GM19099 (cell line): ENCODE data around the gene ELF1.

Experiments used
- POLR2A ChIP-seq: IDR thresholded peaks from 3 replicates; pipeline ENCODE4 v1.6.1; 2011; ENCODE audit warnings: low read depth; ENCODE audit not compliant: insufficient read length; ENCODE audit errors: extremely low read depth

Gene ELF1

GRCh38 chr13:40920826-40921225 is 98.3 kb downstream of the ELF1 start:
- no peak for TF ChIP-seq POLR2A

GRCh38 chr13:40916207-40916998 is 102.7 kb downstream of the ELF1 start:
- no peak for TF ChIP-seq POLR2A

- TF ChIP-seq POLR2A: no peak
Observed at GRCh38 chr13:40911341-40911740, 107.8 kb downstream of the ELF1 start.

- no peak for TF ChIP-seq POLR2A
Observed at GRCh38 chr13:40910324-40911050, 108.6 kb downstream of the ELF1 start.

GRCh38 chr13:40908546-40908945 is 110.6 kb downstream of the ELF1 start:
- no peak for TF ChIP-seq POLR2A

- TF ChIP-seq POLR2A: no peak
Observed at GRCh38 chr13:40897053-40897452, 122.1 kb downstream of the ELF1 start.

- no peak for TF ChIP-seq POLR2A
Observed at GRCh38 chr13:40895227-40896184, 123.6 kb downstream of the ELF1 start.

GRCh38 chr13:40886017-40886416 is 133.1 kb downstream of the ELF1 start:
- TF ChIP-seq POLR2A: no peak
